ENCODE results near the gene PSAT1. TPM values are rescaled to one million over a fixed set of nuclear protein-coding genes. Genes with fewer than 3 reads are reported as not detected.

Gene PSAT1
- total RNA-seq, 4 donors from 2014 or later, result 4.5 to 11.6 (median 7.9) TPM

DNA sequence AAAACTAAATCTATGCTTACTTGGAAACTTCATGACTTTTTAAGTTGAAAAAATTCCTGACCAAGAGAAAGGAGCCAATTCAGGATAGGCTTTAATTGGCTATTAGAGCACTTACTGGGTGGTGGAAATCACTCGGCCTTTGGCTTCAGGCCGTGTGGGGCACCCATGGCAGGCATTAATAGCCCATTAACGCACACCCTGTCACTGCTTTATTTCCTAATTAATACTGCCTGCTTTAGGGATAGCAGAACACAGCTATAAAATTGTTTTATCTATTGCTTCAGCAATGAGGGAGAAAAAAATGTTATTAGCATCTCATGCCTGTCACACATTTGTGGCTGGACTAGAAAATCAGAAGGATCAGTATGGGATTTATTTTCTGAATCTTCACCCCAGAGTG is 58.1 kb downstream of the PSAT1 start:
- Histone ChIP-seq H3K36me3 (no peaks in the 10 kb centered on the region), H3K27ac (no peak overlapping the region), H3K4me3 (no peak overlapping the region), H3K9me3 (peaks cover 0 to 5% (median 0%) of the 10 kb centered on the region in 4 donors), H3K4me1 (no peaks in the 10 kb centered on the region), H3K27me3 (no peaks in the 10 kb centered on the region)
- 45 to 46% methylated on average over 3 of the region's 3 CpGs for WGBS, 2 donors
- no peak for DNase-seq (ENCODE audit: low spot score in 2 of 2)
- TF ChIP-seq, protein P1, sequence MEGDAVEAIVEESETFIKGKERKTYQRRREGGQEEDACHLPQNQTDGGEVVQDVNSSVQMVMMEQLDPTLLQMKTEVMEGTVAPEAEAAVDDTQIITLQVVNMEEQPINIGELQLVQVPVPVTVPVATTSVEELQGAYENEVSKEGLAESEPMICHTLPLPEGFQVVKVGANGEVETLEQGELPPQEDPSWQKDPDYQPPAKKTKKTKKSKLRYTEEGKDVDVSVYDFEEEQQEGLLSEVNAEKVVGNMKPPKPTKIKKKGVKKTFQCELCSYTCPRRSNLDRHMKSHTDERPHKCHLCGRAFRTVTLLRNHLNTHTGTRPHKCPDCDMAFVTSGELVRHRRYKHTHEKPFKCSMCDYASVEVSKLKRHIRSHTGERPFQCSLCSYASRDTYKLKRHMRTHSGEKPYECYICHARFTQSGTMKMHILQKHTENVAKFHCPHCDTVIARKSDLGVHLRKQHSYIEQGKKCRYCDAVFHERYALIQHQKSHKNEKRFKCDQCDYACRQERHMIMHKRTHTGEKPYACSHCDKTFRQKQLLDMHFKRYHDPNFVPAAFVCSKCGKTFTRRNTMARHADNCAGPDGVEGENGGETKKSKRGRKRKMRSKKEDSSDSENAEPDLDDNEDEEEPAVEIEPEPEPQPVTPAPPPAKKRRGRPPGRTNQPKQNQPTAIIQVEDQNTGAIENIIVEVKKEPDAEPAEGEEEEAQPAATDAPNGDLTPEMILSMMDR (IDR thresholded peaks at IDR 0.05), result no peak
- TF ChIP-seq POLR2A (IDR thresholded peaks at IDR 0.05) (no peak), EP300 (IDR thresholded peaks at IDR 0.05) (no peak)

DNA sequence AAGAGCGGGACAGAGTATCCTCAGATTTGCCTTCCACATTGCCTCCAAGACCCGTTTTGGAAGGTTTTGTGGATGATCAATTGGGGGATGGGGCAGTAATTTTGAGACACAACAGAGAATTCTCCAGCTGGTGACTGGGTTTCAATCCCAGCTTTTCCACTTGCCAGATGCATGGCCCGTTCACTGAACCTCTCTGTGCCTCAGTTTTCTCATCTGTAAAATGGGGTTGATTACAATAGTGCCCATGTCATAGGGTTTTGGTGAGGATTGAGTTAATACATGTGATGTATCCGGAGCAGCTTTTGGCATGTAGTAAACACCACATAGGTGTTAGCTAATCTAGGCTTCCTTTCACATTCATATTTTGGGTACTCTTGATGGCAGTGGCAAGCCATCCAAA is 59.7 kb downstream of the PSAT1 start:
- no peaks in the 10 kb centered on the region for H3K4me1 ChIP-seq
- TF ChIP-seq EP300 (IDR thresholded peaks at IDR 0.05) (no peak), POLR2A (IDR thresholded peaks at IDR 0.05) (no peak)
- TF ChIP-seq, protein P1 (IDR thresholded peaks at IDR 0.05), result no peak
- no peaks in the 10 kb centered on the region for H3K27me3 ChIP-seq
- DNase-seq (ENCODE audit: low spot score in 2 of 2), result no peak
- H3K4me3 ChIP-seq, result no peak overlapping the region
- WGBS, 2 donors, result 76 to 84% methylated on average over 4 of the region's 4 CpGs
- H3K27ac ChIP-seq, result no peak overlapping the region
- peaks cover 0 to 5% (median 0%) of the 10 kb centered on the region in 4 donors for H3K9me3 ChIP-seq
- no peaks in the 10 kb centered on the region for H3K36me3 ChIP-seq

DNA sequence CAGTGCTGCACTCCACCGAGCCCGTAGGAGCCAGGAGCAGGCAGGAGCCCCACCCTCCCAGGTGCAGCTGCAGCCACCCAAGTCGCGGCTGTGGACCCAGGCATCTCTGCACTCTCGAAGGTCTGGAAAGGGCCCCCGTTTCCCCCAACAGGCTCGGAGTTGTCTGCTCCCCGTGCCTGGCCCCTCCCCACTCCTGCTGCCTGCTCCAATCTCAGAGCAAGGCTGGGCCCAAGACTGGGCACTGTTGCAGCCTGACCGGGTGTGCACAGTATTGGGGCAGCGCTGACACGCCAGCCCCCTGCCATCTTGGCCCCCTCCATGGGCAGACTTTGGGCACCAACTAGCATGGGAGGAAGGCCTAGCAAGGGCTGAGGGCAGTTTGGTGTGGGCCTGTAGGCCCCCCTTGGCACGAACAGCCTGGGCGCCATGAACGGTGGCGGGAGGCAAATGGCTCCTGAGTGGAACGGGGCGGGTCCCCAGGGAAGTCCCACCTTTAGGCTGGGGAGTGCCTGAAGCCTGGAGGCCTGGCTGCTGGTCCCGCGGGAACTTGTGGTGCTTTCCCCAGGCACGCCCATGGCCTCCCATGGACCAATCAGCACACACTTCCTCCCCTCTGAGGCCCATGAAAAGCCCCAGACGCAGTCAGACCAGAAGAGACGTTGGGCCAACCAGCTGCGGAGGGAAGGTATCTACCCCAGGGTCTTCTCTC is 60.4 kb downstream of the PSAT1 start:
- 92 to 93% methylated on average over 11 to 23 of the region's 23 CpGs for WGBS, 2 donors
- Histone ChIP-seq H3K27ac (no peak overlapping the region), H3K4me1 (no peaks in the 10 kb centered on the region), H3K27me3 (no peaks in the 10 kb centered on the region), H3K36me3 (no peaks in the 10 kb centered on the region), H3K4me3 (no peak overlapping the region), H3K9me3 (peaks cover 0 to 5% (median 0%) of the 10 kb centered on the region in 4 donors)
- DNase-seq (ENCODE audit: low spot score in 2 of 2), result no peak
- TF ChIP-seq, protein P1 (IDR thresholded peaks at IDR 0.05), result no peak
- no peak for TF ChIP-seq POLR2A (IDR thresholded peaks at IDR 0.05)
- TF ChIP-seq EP300 (IDR thresholded peaks at IDR 0.05), result no peak

DNA sequence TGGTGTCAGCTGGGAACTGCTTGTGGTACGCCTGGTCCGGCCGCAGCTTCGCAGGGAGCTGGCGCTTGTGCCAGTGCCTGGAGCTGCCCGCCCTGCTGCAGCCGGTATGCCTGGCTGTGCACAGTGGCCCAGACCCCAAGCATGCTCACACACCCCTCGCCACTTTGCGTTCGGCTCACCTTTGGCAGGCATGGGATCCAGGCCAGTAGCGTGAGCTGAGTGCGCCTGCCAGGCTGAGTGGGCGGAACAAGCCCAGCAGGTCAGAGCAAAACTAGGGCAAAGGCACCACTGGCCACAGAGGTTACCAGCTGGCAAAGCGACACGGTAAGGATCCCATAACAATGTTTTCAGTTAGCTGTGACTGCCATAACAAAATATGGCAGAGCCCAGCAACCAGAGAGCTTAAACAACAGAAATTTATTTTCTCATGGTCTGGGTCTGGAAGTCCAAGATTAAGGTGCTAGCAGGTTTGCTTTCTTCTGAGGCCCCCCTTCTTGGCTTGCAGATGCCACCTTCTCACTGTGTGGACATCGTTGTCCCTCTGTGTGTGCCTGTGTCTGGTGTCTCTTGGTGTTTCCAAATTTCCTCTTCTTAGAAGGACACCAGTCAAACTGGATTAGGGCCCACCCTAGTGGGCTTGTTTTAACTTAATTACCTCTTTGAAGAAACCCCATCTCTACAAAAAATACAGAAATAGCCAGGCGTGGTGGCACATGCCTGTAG is 61.6 kb downstream of the PSAT1 start:
- 83 to 90% methylated on average over 16 to 17 of the region's 17 CpGs for WGBS, 2 donors
- Histone ChIP-seq H3K4me1 (no peaks in the 10 kb centered on the region), H3K27me3 (no peaks in the 10 kb centered on the region), H3K4me3 (no peak overlapping the region), H3K27ac (no peak overlapping the region), H3K36me3 (no peaks in the 10 kb centered on the region), H3K9me3 (peaks cover 0 to 3% (median 0%) of the 10 kb centered on the region in 4 donors)
- TF ChIP-seq EP300 (IDR thresholded peaks at IDR 0.05) (no peak), POLR2A (IDR thresholded peaks at IDR 0.05) (no peak)
- TF ChIP-seq, protein P1 (IDR thresholded peaks at IDR 0.05), result no peak
- no peak for DNase-seq (ENCODE audit: low spot score in 2 of 2)

DNA sequence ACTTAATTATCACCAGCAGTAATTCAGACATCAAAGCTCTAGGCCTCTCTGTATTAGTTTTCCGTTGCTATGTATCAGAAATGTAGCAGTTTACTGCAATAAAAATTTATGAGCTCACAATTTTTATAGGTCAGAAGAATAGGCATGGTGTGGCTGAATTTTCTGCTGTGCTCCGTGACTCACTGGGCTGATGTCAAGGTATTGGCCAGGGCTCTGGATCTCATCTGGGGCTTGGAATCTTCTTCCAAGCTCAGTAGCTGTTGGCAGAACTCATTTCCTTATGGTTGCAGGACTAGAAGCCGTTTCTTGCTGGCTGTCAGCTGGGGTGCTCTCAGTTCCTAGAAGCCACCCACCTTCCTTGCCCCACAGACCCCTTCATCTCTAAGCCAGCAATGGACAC is 66.3 kb downstream of the PSAT1 start:
- no peak overlapping the region for H3K27ac ChIP-seq
- no peaks in the 10 kb centered on the region for H3K4me1 ChIP-seq
- 61 to 64% methylated on average over 3 of the region's 3 CpGs for WGBS, 2 donors
- H3K9me3 ChIP-seq, result no peaks in the 10 kb centered on the region
- no peak for DNase-seq (ENCODE audit: low spot score in 2 of 2)
- H3K4me3 ChIP-seq, result no peak overlapping the region
- TF ChIP-seq EP300 (IDR thresholded peaks at IDR 0.05) (no peak), POLR2A (IDR thresholded peaks at IDR 0.05) (no peak)
- TF ChIP-seq, protein P1 (IDR thresholded peaks at IDR 0.05), result no peak
- H3K27me3 ChIP-seq, result no peaks in the 10 kb centered on the region
- no peaks in the 10 kb centered on the region for H3K36me3 ChIP-seq

All from tibial nerve (tissue), 4 donors.